Cerebellar nuclear complex (tissue), 1 donor: Measurements from ENCODE around the gene IPO13.
A peak's percentile ranks its signal among the peaks of the same experiment; 100 is the strongest.

Experiments used
- DNase-seq, 2 experiments: peaks; one replicate each; lab custom pipeline; 2025; lab: John Stamatoyannopoulos, UW

IPO13 gene

GRCh38 chr1:43973981-43974442, 27.3 kb downstream of the IPO13 start:
- DNase-seq, result no peak

- peak; percentile 62 to 85 for DNase-seq
Measured at GRCh38 chr1:43974443-43975248, 27.9 kb downstream of the IPO13 start, which contains the start of gene ATP6V0B. ATP6V0B (plus strand) TSS chr1:43974960; CDS start chr1:43975041, 81 bp downstream.

- no peak for DNase-seq
Measured at GRCh38 chr1:43975249-43975961, 28.7 kb downstream of the IPO13 start.

- DNase-seq, result no peak
Measured at GRCh38 chr1:43976045-43976444, 29.3 kb downstream of the IPO13 start.

DNA sequence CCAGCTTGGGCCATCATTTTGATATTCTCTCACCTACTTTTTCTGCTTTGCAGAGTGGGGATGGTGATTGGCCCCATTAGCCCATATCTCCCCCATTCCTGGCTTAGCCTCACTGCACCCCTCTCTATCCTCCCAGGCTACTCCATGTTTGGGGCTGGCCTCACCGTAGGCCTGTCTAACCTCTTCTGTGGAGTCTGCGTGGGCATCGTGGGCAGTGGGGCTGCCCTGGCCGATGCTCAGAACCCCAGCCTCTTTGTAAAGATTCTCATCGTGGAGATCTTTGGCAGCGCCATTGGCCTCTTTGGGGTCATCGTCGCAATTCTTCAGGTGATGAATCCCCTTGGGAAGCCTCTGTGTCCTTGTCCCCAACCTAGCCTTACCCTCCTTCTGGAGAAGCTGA, 30.1 kb downstream of the IPO13 start:
- no peak for DNase-seq

DNA sequence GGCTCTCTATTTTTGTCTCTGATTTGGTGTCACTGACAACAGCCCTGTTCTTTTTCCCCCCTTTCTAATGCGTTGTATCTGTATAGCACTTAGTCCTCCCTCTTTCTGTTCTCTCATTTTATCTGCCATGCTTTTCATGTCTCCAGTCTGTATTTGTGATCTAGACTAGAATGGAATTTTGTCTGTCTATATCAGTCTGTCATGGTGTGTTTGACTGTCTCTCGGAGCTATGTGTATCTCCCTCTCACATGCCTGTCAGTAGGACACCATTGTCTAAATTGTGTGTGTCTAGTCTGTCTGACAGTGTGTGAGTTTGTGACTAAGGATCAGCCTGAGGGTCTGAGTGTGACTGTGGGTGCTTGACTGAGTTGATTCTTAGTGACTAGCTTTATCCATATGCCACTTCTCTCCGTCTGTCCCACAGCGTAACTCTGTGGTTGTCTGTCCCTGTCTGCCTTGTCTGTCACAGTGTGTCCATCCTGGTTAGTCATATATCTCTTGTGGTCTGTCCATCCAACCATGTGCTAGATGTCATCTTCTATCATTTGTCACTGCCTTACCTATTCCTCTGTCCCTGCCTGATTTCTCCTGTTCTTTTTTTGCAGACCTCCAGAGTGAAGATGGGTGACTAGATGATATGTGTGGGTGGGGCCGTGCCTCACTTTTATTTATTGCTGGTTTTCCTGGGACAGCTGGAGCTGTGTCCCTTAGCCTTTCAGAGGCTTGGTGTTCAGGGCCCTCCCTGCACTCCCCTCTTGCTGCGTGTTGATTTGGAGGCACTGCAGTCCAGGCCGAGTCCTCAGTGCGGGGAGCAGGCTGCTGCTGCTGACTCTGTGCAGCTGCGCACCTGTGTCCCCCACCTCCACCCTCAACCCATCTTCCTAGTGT, 30.9 kb downstream of the IPO13 start:
- DNase-seq, result no peak

- no peak for DNase-seq
Measured at GRCh38 chr1:43978264-43978550, 31.5 kb downstream of the IPO13 start.

DNA sequence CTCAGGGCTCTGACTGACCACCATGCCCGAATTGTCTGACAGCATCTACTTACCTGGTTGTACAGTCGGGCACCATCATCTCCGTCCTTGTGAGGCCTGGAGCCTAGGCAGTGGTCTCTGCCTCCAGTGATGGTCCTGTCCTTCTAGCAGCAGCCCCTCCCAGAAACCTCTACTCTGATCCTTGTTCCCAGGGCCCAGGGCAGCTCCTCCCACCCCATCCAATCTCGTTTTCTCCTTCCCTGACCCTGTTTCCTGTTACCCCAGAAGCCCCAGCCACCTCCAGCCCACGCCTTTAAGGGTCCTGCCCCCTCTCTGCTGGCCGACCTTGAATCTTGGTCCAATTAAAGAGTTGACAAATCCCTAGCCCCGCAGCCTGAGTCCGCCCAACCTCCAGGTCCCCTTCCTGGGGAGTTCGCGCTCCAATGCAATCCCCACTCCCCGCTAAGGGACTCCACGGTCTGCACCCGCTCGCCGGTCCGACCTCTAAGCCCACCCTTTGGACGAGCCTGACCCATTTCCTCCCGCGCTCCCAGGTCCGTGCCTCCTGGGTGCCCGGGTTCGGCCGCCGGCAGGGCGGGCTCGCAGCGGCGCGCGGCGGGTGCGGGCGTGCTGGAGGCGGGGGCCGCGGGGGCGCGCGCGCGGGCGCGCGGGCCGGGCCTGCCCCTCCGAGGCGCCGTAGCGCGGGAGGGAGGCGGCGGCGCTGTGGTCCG, 32.0 kb downstream of the IPO13 start, which contains the start of gene B4GALT2:
Gene B4GALT2 (plus strand): TSS at position 660 of the 710 bp plus-strand sequence. CDS start 1,951 bp downstream, outside the sequence.
- DNase-seq, result no peak

GRCh38 chr1:43979261-43979527, 32.4 kb downstream of the IPO13 start:
- DNase-seq, result no peak

- DNase-seq, result no peak
Measured at GRCh38 chr1:43979528-43980254, 32.9 kb downstream of the IPO13 start.

GRCh38 chr1:43980255-43981134, 33.7 kb downstream of the IPO13 start:
- no peak for DNase-seq

GRCh38 chr1:43981135-43981491, 34.4 kb downstream of the IPO13 start:
- no peak for DNase-seq

DNA sequence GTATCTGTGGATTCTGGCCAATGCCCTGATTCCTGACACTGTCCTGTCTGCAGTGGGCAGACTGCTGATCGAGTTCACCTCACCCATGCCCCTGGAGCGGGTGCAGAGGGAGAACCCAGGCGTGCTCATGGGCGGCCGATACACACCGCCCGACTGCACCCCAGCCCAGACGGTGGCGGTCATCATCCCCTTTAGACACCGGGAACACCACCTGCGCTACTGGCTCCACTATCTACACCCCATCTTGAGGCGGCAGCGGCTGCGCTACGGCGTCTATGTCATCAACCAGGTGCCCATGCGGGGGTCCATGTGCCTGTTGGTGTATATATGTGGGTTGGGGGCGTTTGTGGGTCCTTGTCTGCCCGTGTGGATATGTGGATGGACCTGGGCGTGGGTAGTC, 34.9 kb downstream of the IPO13 start:
- no peak for DNase-seq

GRCh38 chr1:43982241-43982640, 35.5 kb downstream of the IPO13 start:
- DNase-seq, result no peak

GRCh38 chr1:43982808-43983207, 36.1 kb downstream of the IPO13 start:
- no peak for DNase-seq

DNA sequence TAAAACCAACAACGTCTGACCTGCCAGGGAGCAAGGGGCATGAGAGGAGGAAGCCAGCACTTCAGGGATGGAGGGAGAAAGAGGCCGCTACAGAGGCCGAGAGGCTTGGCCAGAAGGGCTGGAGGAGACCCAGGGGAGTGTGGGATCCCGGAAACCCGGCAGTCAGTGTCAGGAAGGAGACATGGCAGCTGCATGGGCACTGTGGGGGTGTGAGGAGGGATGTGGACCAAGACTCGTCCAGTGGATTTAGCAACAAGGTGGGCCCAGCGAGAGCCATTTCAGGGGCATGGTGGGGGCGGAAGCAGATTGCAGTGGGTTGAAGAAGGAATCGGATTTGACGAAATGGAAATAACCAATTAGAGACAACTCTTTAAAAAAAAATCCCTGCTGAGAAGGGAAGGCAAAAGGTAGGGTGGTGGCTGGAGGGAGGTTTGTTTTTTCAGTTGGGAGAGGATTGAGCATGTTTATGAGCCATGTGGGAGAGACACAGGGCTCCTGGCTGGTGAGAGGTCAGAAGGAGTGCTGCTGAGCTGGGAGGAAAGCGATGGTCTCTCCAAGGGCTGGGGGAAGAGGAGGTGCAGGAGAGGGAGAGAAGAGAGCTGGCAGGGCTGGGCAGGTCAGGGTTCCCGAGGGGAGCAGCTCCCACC, 36.6 kb downstream of the IPO13 start:
- DNase-seq, result no peak

- DNase-seq, result no peak
Measured at GRCh38 chr1:43984855-43985254, 38.1 kb downstream of the IPO13 start.

GRCh38 chr1:43985984-43986595, 39.3 kb downstream of the IPO13 start:
- no peak for DNase-seq

DNA sequence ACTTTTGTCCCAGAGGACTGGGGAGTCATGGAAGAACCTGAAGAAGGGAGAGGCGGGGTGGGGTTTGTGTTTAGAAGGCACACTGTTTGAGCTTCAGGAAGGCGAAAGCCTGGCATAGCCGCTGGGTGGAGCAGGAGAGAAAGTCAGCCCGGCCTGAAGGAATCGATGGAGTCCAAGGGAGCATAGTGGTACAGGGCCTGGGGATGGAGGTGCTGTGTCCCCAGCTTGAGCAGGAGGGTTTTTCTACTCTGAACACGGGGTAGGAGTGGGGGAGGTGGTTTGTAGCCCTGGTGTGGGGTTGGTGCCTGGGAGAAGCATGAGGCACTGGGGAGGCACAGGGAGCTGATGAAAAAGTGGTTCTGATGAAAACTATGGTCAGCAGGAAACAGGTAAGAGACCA, 40.0 kb downstream of the IPO13 start:
- no peak for DNase-seq
